Stimulated activated CD4-positive, alpha-beta T cell treated with anti-CD3 and anti-CD28 coated beads, Interleukin-4, amount 100 ng/mL, for 48 hours (primary cell): ENCODE results near the gene EIF5A.
"Not testable (repeated sequence)": the region's sequence is repeated elsewhere in the genome, so short reads cannot be mapped to it uniquely, and the experiment has no call there.

ENCODE experiments used
- DNase-seq, 2 donors: peaks; one replicate each; pipeline ENCODE4 v3.0.0-alpha.2; 2020; ENCODE audit warnings: low read depth in 2 of 2

EIF5A gene

DNA sequence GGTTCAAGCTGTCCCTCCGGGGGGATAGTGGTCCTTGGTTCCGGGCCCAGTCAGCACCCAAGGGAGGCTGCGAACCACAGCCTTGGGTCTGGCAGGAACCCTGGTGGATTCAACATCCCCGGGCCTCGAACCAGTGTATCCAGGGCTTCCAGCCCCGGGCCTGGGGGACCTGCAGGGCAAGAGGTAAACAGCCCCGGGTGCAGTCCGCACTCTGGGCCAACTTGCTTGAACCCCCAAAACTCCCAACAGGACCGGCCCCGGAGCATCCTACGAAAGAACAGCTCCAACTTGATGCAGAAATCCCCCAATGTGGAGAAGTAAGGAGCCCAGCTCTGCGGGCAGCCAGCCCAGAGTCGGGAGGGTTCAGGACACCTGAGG, 23.2 kb downstream of the EIF5A start:
- no peak for DNase-seq

DNA sequence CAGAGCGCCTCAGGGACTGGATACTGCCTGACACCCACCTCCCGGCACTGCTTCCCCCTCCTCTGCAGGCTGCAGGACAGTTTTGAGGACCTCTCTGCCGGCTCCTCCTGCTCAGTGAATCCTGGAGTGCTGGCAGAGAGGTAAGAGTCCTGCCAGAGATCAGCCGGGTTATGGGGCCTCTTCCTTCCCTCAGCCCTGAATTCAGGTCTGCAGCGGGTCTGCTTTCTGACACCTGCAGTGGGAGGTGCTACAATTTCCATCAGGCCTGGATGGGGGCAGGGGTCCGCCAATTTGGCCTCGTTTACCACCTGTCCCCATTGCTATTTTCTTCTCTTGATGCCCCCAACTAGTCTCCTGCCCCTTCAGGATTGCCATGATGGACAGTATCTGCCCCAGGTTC, 24.7 kb downstream of the EIF5A start:
- DNase-seq: no peak

DNA sequence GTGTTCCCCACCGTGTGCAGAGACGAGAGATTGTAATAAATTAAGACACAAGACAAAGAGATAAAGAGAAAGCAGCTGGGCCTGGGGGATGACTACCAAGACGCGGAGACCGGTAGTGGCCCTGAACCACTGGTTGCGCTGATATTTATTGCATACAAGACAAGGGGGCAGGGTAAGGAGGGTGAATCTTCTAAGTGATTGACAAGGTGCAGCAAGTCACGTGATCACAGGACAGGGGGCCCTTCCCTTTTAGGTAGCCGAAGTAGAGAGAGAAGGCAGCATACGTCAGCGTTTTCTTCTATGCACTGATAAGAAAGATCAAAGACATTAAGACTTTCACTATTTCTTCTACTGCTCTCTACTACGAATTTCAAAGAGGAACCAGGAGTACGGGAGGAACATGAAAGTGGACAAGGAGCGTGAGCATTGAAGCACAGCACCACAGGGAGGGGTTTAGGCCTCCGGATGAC, 25.2 kb downstream of the EIF5A start:
- DNase-seq: not testable (repeated sequence)

DNA sequence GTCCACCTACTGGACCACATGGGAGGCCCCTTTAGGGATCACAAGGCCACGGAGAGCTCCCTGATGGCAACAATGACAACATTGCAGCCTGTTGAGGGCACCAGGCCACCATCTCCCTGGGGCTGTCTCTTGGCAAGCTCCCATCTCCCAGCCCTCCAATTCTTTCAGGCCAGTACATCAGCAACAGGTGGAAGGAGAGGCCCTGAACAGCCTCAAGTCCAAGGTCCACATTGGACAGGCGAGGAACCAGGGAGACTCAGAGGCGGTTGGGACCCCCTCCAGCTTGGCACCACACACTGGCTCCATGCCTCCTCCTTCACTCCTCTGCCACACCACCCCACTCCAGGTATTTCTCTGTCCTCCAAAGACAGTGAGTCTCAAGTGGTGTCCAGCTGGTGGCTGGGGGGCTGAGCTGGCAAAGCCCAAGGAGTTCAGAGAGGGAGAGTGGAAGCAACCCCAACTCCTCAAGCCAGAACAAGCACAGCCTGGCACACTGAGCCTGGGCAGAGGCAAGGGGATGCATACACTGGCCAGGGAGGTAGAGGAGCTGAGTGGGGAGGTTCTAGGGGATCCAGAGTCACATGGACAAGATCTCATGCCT, 27.6 kb downstream of the EIF5A start:
- no peak for DNase-seq

DNA sequence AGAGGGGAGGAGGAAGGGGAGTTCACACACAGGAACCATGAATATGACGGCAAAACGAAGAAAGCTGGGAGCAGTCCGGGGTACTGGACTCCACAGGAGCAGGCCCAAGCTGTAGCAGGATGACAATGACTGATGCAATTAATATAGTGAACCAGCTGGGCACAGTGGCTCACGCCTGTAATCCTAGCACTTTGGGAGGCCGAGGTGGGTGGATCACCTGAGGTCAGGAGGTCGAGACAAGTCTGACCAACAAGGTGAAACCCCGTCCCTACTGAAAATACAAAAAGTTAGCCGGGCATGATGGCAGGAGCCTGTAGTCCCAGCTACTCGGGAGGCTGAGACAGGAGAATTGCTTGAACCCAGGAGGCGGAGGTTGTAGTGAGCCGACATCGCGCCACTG, 28.3 kb downstream of the EIF5A start:
- not testable (repeated sequence) for DNase-seq

DNA sequence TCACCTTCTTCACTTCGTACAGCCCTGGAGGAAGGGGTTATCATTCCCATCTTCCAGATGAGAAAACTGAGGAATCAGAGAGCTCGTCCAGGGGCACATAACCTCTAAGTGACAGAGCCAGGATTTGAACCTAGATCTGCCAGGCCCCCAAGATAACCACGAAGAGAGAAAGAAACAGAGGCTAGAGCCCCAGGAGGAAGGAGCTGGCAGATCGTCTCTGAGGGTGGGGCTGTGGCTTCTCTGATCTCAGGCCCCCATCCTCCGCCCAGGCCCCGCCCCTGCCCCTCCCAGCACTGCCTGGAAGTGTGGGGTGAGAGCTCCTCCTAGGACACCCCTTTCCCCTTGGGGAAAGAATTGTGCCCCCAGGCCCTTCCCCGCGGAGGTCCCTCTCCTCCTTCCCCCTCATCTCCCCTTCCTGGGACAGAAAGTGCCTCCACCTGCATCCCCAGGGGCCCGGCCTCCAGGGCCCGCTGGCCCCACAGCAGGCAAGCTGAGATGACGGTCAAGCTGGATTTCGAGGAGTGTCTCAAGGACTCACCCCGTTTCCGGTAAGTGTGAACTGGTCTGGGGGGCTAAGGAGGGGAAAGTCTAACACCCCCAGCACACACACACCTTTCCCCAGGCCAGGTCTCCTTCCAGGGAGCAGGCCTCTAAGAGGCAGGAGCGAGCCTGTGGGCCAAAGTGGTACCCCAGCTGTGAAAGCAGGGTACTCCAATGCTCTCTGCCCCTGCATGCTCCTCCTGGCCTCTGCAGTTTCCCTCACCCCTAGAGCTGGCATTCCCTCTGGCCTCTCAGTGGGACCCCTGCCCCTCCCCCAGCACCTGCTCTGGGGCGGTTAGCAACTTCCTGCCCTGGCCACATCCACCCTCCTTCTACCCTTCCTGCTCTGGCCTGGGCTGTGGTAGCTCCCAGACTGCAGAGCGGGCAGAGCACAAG, 29.1 kb downstream of the EIF5A start, which contains the start of gene ACAP1:
ACAP1 (plus strand) TSS at position 290 of the 936 bp plus-strand sequence; CDS start at position 496, 206 bp downstream.
- DNase-seq: peak; percentile 78 to 87

DNA sequence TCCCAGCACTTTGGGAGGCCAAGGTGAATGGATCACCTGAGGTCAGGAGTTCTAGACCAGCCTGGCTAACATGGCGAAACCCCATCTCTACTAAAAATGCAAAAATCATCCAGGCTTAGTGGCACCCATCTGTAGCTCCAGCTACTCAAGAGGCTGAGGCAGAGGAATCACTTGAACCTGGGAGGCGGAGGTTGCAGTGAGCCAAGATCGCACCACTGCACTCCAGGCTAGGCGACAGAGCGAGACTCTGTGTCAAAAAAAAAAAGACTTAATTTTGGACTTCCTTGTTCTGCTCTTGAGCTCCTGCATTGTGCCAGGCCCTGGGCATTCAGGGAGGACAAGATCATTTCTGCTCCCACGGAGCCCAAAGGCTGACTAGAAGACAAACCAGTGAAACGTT, 30.2 kb downstream of the EIF5A start:
- not testable (repeated sequence) for DNase-seq

DNA sequence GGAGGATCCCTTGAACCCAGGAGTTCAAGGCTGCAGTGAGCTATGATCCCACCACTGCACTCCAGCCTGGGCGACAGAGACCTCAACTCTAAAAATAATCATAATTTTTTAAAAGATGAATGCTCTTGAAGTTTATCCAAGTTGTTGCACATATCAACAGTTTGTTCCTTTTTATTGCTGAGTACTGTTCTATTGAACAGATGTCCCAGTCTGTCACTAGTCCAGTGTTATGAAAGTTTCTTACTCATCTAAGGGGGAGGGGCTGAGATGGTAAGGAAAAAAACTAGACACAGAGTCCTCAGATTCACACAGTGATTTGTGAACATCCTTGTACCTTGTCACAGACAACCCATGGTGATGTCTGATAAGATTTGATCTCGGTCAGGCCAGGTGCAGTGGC, 32.8 kb downstream of the EIF5A start:
- no peak for DNase-seq

DNA sequence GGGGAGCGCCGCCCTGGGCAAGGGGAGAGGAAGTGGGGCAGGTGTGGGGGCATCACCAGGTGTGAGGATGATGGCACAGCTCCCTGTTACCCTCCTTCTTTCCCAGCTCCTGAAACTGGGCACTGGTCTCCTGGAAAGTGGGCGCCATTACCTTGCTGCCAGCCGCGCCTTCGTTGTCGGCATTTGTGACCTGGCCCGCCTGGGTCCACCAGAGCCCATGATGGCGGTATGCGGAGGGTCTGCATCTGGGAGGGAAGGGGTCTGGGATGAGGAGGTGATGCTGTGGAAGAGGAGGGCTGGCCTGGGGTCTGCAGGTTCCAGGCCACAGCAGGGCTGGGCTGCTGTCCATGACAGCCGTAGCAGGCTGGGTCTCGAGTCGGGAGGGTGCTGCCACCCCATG, 34.4 kb downstream of the EIF5A start:
- DNase-seq: no peak

DNA sequence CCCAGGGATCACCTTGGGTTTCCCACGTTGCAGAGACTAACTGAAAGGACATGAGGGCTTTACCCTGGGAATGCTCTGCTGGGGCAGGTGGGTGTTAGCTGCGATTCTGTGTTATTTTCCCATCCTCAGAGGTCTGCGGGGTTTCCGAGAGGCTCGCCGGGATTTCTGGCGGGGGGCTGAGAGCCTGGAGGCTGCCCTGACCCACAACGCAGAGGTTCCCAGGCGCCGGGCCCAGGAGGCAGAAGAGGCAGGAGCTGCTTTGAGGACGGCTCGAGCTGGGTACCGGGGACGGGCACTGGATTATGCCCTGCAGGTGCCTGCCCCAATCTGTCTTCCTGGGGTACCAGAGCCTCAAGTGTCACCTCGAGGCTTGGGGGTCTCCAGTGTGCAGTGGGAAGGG, 35.8 kb downstream of the EIF5A start:
- DNase-seq: no peak

DNA sequence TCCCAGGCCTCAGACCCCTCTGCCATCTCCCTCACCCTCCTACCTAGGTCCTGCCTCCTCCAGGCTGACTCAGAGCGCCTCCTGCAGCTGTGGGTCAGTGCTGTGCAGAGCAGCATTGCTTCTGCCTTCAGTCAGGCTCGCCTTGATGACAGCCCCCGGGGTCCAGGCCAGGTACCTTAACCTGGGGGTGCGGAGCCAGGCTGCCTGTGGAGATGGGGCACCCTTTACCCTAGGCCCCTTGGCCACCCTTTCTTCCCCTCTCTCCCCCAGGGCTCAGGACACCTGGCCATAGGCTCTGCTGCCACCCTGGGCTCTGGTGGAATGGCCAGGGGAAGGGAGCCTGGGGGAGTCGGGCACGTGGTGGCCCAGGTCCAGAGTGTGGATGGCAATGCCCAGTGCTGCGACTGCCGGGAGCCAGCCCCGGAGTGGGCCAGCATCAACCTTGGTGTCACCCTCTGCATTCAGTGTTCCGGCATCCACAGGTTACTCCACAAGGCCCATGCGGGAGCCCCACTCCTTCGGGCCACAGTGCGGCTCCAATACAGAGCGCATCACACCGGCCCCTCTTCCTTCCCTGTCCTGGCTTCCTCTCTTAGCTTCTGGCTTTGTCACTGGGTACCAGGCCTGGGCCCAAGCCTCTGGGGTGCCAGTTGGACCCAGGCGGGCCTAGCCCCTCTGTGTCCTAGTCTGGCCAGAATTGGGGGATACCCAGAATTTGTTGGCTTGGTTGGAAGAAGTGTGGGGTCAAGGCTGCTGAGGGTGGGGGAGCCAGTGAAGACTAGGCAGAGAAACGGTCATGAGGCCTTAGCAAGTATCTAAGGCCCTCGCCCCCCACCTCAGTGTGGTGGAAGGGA, 39.6 kb downstream of the EIF5A start:
- no peak for DNase-seq

DNA sequence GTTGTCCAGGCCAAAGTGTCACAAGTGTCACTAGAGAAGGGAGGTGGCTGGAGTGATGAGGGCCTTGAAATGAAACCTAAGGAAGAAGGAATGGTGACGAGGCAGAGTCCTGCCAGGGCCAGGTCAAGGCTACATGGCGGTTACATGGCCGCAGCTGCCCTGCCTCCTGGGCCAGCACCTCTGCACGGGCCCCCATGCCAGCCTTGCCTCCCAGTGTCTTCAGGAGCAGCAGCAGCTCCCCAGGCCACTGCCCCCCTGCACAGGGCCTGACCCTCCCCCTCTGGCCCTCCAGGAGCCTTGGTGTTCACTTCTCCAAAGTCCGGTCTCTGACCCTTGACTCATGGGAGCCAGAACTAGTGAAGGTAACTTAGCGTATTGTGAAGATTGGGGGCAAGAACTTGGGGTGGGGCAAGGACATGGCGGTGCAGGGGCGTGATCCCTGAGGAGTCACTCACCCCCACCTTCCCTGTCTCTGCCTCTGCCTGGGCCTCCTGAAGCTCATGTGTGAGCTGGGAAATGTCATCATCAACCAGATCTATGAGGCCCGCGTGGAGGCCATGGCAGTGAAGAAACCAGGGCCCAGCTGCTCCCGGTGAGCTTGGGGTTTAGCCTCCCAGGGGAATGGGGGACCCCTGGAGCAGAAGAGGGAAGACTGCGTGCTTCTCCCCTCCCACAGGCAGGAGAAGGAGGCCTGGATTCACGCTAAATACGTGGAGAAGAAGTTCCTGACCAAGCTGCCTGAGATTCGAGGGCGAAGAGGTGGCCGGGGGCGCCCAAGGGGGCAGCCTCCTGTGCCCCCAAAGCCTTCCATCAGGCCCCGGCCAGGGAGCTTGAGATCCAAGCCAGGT, 40.4 kb downstream of the EIF5A start:
- DNase-seq: no peak

DNA sequence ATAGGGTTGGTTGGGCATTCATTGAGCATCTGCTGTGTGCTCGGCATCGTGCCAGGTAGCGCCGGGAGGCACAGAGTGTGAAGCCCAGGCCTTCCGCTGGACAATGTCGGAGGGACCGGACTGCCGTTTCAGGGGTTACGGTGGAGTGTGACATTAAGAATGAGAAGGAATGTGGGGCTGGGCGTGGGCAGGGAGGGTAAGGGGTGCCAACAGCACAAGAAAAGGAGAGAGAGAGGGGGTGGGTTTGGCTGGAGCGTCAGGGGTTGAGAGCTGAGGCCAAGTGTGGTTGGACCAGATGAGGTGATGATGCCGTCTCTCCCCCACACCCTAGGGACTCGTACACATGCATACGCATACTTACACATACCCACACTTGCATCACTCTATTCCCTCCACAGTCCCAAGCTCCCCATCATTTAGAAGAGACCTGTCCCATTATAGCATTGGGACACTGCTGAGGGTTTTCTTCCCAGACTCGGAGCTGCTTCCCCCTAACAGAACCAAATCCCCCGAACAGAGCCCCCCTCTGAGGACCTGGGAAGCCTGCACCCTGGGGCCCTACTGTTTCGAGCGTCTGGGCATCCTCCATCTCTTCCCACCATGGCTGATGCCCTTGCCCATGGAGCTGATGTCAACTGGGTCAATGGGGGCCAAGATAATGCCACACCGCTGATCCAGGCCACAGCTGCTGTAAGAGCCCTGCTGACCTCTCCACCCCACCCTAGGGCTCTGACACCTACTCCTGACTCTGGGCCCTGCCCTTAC, 41.2 kb downstream of the EIF5A start:
- DNase-seq: no peak

DNA sequence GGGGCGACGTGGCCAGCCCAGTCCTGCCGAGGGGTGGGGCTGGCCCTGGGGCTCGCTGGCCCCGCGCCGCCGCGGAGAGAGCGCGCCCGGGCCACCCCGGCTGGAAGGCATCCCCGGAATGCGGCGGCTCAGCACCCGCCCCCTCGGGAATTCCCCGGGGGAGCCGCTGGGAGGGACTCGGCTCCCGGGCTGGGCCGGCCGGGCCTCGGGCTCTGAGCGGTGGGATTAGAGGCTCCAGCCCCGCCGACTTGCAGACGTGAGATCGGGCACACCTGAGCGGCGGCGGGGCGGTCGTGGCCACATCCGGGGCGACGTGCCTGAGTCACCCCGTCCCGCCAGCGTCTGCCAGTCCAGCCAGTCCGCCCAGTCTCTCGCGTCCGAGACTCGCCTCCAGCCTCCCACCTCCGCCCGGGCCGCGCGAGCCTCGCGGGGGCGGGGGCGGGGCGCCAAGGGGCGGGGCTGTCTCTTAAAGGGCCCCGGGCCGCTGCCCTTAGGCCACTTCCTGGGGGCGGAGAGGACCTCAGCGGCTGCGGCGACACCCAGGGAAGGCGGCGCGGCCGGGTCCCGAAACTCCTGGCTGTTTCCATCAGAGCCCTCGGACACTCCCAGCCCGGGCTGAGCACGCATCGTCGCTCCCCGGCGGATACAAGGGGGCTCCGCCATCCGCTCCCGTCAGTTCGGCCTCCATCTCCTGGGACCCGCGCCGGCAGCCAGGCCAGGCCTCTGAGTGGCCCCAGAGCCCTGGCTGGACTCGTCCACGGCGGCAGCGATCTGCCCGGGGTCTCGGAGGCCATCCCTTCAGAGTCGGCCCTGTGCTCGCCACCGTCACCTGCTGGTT, 44.5 kb downstream of the EIF5A start, which contains the start of gene KCTD11:
KCTD11 (plus strand) TSS at position 498 of the 838 bp plus-strand sequence.
- peak; percentile 65 to 74 for DNase-seq

DNA sequence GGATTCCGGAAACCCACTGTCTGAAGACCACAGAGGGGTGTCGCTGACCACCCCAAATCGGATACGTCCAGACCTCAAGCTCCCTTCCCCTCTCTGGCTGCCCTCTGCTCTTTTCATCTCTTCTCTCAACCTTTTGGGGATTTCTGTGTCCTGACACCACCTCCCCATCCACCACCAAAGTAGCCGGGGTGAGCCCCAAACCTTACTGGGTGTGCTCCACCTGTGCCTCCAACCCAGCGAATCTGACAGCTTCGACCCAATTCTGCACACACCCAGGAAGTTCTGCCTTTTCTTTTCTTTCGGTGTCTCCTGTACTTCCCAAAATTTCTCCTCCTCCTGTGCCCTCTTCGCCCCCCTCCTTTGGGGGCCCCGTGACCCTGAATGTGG, 45.1 kb downstream of the EIF5A start:
- DNase-seq: no peak

DNA sequence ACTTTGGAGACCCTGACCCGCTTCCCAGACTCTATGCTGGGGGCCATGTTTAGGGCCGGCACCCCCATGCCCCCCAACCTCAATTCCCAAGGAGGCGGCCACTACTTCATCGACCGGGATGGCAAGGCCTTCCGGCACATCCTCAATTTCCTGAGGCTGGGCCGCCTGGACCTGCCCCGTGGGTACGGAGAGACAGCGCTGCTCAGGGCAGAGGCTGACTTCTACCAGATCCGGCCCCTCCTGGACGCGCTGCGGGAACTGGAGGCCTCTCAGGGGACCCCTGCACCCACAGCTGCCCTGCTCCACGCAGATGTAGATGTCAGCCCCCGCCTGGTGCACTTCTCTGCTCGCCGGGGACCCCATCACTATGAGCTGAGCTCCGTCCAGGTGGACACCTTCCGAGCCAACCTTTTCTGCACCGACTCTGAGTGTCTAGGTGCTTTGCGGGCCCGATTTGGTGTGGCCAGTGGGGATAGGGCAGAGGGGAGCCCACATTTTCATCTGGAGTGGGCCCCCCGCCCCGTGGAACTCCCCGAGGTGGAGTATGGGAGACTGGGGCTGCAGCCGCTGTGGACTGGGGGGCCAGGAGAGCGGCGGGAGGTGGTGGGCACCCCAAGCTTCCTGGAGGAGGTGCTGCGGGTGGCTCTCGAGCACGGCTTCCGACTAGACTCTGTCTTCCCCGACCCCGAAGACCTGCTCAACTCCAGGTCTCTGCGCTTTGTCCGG, 45.6 kb downstream of the EIF5A start:
- DNase-seq: no peak

DNA sequence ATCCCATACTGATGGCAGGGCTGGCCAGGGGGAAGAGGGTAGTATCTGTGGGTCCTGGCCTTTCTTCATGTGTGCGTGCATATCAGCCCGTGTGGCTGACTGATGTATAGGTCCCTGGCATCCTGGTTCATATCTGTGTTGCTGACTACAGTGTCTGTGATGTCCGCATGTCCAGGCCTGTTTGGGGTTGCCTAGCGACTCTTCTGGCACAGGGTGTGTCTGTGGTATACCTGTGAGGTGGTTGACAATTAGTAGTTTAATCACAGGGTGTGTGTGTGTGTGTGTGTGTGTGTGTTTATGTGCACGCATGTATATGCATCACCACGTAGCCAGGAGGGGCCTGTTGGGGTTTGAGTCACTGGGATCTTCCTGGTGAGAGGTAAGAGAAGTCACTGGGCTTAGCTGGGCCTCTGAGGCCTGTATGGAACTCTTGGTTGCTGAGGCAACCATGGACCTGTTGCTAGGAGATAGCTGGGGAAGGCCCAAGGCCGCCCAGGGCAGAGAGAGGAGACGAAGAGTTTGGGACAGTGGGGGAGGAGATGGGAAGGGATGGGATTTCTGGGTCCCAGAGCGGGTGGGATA, 46.9 kb downstream of the EIF5A start:
- DNase-seq: no peak

DNA sequence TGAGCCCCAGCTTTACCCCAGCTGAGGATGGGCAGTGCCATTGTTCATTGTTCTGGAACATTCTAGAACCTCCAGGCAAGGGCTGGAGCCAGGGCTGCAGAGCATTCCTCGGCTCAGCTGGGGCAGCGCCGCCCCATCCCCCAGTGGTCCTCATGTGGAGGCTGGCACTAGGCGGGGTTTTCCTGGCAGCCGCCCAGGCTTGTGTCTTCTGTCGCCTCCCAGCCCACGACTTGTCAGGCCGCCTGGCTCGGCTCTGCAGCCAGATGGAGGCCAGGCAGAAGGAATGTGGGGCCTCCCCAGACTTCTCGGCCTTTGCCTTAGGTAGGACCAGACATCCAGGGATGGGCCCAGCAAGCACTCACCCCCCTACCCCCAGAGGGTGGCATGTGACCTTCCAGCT, 47.6 kb downstream of the EIF5A start, which contains the start of gene TMEM95:
TMEM95 (plus strand) TSS at position 104 of the 400 bp plus-strand sequence; CDS start at position 153, 49 bp downstream.
- DNase-seq: no peak
